WTC11 (cell line): ENCODE data around the gene EHF. TPM values are rescaled to one million over a fixed set of nuclear protein-coding genes. Genes with fewer than 3 reads are reported as not detected.

Source experiments
- ATAC-seq: fragments of 200-7000 bp; cut with Tn5 transposase; 2 replicates; pipeline ENCODE4 v1.10.0; 2021; ENCODE audit warnings: mild to moderate bottlenecking, moderate library complexity
- CTCF ChIA-PET: fragments of 300-600 bp; sonication (Branson Sonifier 250); formaldehyde crosslinking; loops from one replicate; lab custom pipeline; 2021; ENCODE audit warnings: antibody characterized with exemption; lab: Charles Lee
- POLR2A ChIA-PET: fragments of 350-600 bp; sonication (Branson Sonifier 250); formaldehyde crosslinking; loops from one replicate; lab custom pipeline; 2021; ENCODE audit warnings: antibody characterized with exemption; lab: Charles Lee
- DNase-seq: peaks from one replicate; pipeline ENCODE4 v3.0.0; 2021; ENCODE audit warnings: low spot score
- H3K27ac Mint-ChIP-seq: 2 replicates; pipeline ENCODE4 v1.8.0; 2021; ENCODE audit warnings: mixed read lengths
- H3K27me3 Mint-ChIP-seq: 2 replicates; pipeline ENCODE4 v1.8.0; 2021; ENCODE audit warnings: low read depth, mild to moderate bottlenecking, moderate library complexity, mixed read lengths
- H3K36me3 Mint-ChIP-seq: 2 replicates; pipeline ENCODE4 v1.8.0; 2021; ENCODE audit warnings: mixed read lengths
- H3K4me1 Mint-ChIP-seq: 2 replicates; pipeline ENCODE4 v1.8.0; 2022; ENCODE audit warnings: mixed read lengths
- H3K4me3 Mint-ChIP-seq: 2 replicates; pipeline ENCODE4 v1.8.0; 2021; ENCODE audit warnings: mild to moderate bottlenecking, moderate library complexity, mixed read lengths
- H3K9me3 Mint-ChIP-seq: 2 replicates; pipeline ENCODE4 v1.8.0; 2021; ENCODE audit warnings: mixed read lengths
- GABPB1 ChIP-seq: sonication (generic); formaldehyde crosslinking; IDR thresholded peaks from 2 replicates; pipeline ENCODE4 v1.8.1; 2023; ENCODE audit warnings: mild to moderate bottlenecking, missing genetic modification reagents
- GTF2I ChIP-seq: fragments of 250-450 bp; sonication (Bioruptor Pico); conservative IDR thresholded peaks from 2 replicates; pipeline ENCODE4 v1.4.0; 2021; ENCODE audit warnings: mild to moderate bottlenecking
- JUN ChIP-seq: sonication (generic); formaldehyde crosslinking; IDR thresholded peaks from 2 replicates; pipeline ENCODE4 v1.8.0; 2023; ENCODE audit warnings: mild to moderate bottlenecking, missing genetic modification reagents
- MXD4 ChIP-seq: fragments of 250-450 bp; sonication (Bioruptor Pico); IDR thresholded peaks from 2 replicates; pipeline ENCODE4 v1.8.0; 2021; ENCODE audit warnings: mild to moderate bottlenecking, moderate library complexity, borderline replicate concordance
- NFYB ChIP-seq: sonication (generic); formaldehyde crosslinking; conservative IDR thresholded peaks from 2 replicates; pipeline ENCODE4 v1.8.0; 2022; ENCODE audit warnings: low read depth, missing genetic modification reagents
- NR3C1 ChIP-seq: sonication (generic); formaldehyde crosslinking; conservative IDR thresholded peaks from 2 replicates; pipeline ENCODE4 v1.8.1; 2023; ENCODE audit warnings: low read depth, mild to moderate bottlenecking, missing genetic modification reagents
- OVOL2 ChIP-seq: fragments of 250-450 bp; sonication (Bioruptor Pico); IDR thresholded peaks from 2 replicates; pipeline ENCODE4 v1.9.0; 2021; ENCODE audit warnings: mild to moderate bottlenecking, borderline replicate concordance
- SOX15 ChIP-seq: fragments of 250-450 bp; sonication (Bioruptor Pico); IDR thresholded peaks from 2 replicates; pipeline ENCODE4 v1.9.0; 2021; ENCODE audit warnings: mild to moderate bottlenecking
- SP1 ChIP-seq: sonication (generic); formaldehyde crosslinking; conservative IDR thresholded peaks from 2 replicates; pipeline ENCODE4 v1.8.1; 2022; ENCODE audit warnings: missing genetic modification reagents
- ZNF396 ChIP-seq: fragments of 250-450 bp; sonication (Bioruptor Pico); IDR thresholded peaks from 2 replicates; pipeline ENCODE4 v1.8.0; 2021; ENCODE audit warnings: mild to moderate bottlenecking, moderate library complexity, borderline replicate concordance
- total RNA-seq: library from RNA; stranded (reverse); gene quantifications from 3 replicates; pipeline ENCODE4 v1.2.3, GENCODE V29; 2021
- TF ChIP-seq, protein P1 (sequence below): fragments of 250-450 bp; sonication (Bioruptor Pico); IDR thresholded peaks from 2 replicates; pipeline ENCODE4 v1.9.0; 2021; ENCODE audit warnings: mild to moderate bottlenecking
- TF ChIP-seq, protein P2 (sequence below): sonication (generic); formaldehyde crosslinking; IDR thresholded peaks from 2 replicates; pipeline ENCODE4 v1.8.1; 2023; ENCODE audit warnings: mild to moderate bottlenecking, missing genetic modification reagents, moderate library complexity
- TF ChIP-seq, protein P3 (sequence below): fragments of 250-450 bp; sonication (Bioruptor Pico); IDR thresholded peaks from 2 replicates; pipeline ENCODE4 v2.1.2; 2022; ENCODE audit warnings: mild to moderate bottlenecking, moderate library complexity
- TF ChIP-seq, protein P4 (sequence below): sonication (generic); formaldehyde crosslinking; IDR thresholded peaks from 2 replicates; pipeline ENCODE4 v1.8.0; 2023; ENCODE audit warnings: missing genetic modification reagents, mild to moderate bottlenecking, borderline replicate concordance
- TF ChIP-seq, protein P5 (sequence below): sonication (generic); formaldehyde crosslinking; IDR thresholded peaks from 2 replicates; pipeline ENCODE4 v1.8.0; 2022; ENCODE audit warnings: missing genetic modification reagents
- TF ChIP-seq, protein P6 (sequence below): sonication (generic); formaldehyde crosslinking; IDR thresholded peaks from 2 replicates; pipeline ENCODE4 v1.8.1; 2023; ENCODE audit warnings: mild to moderate bottlenecking, missing genetic modification reagents, borderline replicate concordance

Gene EHF
- total RNA-seq, 1 experiment from 2014 or later = 0.46 TPM

DNA sequence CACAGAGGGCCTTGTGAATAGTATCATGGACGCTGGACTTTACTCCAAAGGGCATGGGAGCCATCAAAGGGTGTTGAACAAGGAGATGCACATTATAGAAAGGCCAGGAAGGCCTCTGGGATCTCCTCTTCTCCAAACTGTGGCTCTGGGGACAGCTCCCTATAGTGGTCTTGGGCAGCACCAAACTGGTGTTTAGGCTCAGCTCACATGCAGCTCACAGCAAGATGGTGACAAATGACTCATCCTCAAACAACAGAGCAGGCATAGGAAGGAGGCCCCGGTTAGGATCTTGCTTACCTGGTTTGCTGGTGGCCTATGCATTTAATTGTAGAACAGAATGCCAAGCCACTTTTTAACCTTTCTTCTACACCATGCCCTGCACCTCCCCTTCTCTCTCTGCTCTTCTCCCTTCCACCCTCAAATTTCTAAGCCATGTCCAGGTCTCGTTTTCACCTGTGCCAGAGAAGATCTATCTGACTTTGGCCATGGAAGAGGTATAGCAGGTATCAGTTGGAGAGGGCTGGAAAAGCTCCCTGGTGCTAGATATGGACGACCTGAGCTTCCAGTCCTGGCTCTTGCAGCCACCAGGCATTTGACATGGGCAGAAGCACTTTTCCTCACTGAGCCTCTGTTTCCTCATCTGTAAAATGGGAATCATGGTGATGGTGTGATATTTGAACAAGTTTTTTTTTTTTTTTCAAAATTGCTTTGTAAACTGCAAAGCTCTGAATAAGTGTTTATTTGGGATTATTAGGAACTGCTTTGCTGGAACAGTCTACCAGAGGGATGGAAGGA, 14.4 kb upstream of the EHF start:
- Mint-ChIP-seq H3K9me3 (no peaks in the 10 kb centered on the region), H3K4me3 (no peak overlapping the region), H3K27ac (no peak overlapping the region), H3K4me1 (no peaks in the 10 kb centered on the region), H3K27me3 (no peaks in the 10 kb centered on the region; the same call in 1 of the 2 replicates), H3K36me3 (no peaks in the 10 kb centered on the region)
- ATAC-seq (no peak), DNase-seq (no peak)
- CTCF ChIA-PET = interaction anchor here (0.6 kb wide), 1 partner anchor 292 kb away, joined by 3 read pairs; no protein-coding TSS in a partner anchor
- POLR2A ChIA-PET = no interaction called here
- TF ChIP-seq GABPB1 (no peak), NFYB (CRISPR knock-in tag) (no peak), GTF2I (CRISPR knock-in tag) (no peak), ZNF396 (CRISPR knock-in tag) (no peak)
- TF ChIP-seq, protein P1, sequence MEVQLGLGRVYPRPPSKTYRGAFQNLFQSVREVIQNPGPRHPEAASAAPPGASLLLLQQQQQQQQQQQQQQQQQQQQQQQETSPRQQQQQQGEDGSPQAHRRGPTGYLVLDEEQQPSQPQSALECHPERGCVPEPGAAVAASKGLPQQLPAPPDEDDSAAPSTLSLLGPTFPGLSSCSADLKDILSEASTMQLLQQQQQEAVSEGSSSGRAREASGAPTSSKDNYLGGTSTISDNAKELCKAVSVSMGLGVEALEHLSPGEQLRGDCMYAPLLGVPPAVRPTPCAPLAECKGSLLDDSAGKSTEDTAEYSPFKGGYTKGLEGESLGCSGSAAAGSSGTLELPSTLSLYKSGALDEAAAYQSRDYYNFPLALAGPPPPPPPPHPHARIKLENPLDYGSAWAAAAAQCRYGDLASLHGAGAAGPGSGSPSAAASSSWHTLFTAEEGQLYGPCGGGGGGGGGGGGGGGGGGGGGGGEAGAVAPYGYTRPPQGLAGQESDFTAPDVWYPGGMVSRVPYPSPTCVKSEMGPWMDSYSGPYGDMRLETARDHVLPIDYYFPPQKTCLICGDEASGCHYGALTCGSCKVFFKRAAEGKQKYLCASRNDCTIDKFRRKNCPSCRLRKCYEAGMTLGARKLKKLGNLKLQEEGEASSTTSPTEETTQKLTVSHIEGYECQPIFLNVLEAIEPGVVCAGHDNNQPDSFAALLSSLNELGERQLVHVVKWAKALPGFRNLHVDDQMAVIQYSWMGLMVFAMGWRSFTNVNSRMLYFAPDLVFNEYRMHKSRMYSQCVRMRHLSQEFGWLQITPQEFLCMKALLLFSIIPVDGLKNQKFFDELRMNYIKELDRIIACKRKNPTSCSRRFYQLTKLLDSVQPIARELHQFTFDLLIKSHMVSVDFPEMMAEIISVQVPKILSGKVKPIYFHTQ (CRISPR knock-in tag) = no peak
- TF ChIP-seq, protein P2, sequence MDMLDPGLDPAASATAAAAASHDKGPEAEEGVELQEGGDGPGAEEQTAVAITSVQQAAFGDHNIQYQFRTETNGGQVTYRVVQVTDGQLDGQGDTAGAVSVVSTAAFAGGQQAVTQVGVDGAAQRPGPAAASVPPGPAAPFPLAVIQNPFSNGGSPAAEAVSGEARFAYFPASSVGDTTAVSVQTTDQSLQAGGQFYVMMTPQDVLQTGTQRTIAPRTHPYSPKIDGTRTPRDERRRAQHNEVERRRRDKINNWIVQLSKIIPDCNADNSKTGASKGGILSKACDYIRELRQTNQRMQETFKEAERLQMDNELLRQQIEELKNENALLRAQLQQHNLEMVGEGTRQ (CRISPR knock-in tag) = no peak
- TF ChIP-seq, protein P3, sequence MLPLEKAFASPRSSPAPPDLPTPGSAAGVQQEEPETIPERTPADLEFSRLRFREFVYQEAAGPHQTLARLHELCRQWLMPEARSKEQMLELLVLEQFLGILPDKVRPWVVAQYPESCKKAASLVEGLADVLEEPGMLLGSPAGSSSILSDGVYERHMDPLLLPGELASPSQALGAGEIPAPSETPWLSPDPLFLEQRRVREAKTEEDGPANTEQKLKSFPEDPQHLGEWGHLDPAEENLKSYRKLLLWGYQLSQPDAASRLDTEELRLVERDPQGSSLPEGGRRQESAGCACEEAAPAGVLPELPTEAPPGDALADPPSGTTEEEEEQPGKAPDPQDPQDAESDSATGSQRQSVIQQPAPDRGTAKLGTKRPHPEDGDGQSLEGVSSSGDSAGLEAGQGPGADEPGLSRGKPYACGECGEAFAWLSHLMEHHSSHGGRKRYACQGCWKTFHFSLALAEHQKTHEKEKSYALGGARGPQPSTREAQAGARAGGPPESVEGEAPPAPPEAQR (CRISPR knock-in tag) = no peak
- TF ChIP-seq, protein P4, sequence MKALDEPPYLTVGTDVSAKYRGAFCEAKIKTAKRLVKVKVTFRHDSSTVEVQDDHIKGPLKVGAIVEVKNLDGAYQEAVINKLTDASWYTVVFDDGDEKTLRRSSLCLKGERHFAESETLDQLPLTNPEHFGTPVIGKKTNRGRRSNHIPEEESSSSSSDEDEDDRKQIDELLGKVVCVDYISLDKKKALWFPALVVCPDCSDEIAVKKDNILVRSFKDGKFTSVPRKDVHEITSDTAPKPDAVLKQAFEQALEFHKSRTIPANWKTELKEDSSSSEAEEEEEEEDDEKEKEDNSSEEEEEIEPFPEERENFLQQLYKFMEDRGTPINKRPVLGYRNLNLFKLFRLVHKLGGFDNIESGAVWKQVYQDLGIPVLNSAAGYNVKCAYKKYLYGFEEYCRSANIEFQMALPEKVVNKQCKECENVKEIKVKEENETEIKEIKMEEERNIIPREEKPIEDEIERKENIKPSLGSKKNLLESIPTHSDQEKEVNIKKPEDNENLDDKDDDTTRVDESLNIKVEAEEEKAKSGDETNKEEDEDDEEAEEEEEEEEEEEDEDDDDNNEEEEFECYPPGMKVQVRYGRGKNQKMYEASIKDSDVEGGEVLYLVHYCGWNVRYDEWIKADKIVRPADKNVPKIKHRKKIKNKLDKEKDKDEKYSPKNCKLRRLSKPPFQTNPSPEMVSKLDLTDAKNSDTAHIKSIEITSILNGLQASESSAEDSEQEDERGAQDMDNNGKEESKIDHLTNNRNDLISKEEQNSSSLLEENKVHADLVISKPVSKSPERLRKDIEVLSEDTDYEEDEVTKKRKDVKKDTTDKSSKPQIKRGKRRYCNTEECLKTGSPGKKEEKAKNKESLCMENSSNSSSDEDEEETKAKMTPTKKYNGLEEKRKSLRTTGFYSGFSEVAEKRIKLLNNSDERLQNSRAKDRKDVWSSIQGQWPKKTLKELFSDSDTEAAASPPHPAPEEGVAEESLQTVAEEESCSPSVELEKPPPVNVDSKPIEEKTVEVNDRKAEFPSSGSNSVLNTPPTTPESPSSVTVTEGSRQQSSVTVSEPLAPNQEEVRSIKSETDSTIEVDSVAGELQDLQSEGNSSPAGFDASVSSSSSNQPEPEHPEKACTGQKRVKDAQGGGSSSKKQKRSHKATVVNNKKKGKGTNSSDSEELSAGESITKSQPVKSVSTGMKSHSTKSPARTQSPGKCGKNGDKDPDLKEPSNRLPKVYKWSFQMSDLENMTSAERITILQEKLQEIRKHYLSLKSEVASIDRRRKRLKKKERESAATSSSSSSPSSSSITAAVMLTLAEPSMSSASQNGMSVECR (CRISPR knock-in tag) = no peak

DNA sequence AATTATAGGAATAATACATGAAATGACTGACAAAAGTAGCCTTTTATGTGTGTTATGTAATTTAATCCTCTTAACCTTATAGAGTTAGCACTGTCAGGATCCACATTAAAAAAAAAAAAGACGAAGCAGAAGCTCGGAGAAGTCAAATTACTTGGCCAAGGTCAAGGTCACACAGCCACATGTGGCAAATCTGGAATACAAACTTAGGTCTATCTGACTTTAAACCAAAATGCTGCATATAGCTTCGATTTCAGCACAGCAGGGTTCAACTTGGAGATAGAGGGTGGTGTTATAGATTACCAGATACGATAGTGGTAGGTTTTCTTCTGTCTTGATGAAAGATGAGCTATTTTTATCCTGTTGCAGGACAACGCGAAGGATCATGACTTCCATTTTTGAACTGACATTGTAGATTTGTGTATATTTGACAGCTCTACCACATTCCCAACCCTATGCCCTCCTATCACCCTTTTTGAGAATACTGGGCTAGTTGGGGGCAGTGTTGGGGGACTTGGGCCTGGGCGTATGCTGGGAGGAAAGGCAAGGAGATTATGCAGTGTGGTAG, 11.6 kb upstream of the EHF start:
- ChIA-PET CTCF (no interaction called here), POLR2A (no interaction called here)
- DNase-seq (no peak), ATAC-seq (no peak)
- Mint-ChIP-seq H3K9me3 (no peaks in the 10 kb centered on the region), H3K27me3 (no peaks in the 10 kb centered on the region; the same call in 1 of the 2 replicates), H3K36me3 (no peaks in the 10 kb centered on the region), H3K4me3 (no peak overlapping the region), H3K27ac (no peak overlapping the region), H3K4me1 (peaks cover 4% of the 10 kb centered on the region)
- TF ChIP-seq, protein P5, sequence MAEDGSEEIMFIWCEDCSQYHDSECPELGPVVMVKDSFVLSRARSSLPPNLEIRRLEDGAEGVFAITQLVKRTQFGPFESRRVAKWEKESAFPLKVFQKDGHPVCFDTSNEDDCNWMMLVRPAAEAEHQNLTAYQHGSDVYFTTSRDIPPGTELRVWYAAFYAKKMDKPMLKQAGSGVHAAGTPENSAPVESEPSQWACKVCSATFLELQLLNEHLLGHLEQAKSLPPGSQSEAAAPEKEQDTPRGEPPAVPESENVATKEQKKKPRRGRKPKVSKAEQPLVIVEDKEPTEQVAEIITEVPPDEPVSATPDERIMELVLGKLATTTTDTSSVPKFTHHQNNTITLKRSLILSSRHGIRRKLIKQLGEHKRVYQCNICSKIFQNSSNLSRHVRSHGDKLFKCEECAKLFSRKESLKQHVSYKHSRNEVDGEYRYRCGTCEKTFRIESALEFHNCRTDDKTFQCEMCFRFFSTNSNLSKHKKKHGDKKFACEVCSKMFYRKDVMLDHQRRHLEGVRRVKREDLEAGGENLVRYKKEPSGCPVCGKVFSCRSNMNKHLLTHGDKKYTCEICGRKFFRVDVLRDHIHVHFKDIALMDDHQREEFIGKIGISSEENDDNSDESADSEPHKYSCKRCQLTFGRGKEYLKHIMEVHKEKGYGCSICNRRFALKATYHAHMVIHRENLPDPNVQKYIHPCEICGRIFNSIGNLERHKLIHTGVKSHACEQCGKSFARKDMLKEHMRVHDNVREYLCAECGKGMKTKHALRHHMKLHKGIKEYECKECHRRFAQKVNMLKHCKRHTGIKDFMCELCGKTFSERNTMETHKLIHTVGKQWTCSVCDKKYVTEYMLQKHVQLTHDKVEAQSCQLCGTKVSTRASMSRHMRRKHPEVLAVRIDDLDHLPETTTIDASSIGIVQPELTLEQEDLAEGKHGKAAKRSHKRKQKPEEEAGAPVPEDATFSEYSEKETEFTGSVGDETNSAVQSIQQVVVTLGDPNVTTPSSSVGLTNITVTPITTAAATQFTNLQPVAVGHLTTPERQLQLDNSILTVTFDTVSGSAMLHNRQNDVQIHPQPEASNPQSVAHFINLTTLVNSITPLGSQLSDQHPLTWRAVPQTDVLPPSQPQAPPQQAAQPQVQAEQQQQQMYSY (CRISPR knock-in tag) = no peak
- TF ChIP-seq JUN (CRISPR knock-in tag) (no peak), SP1 (CRISPR knock-in tag) (no peak), NR3C1 (CRISPR knock-in tag) (no peak), SOX15 (CRISPR knock-in tag) (no peak), OVOL2 (CRISPR knock-in tag) (no peak), MXD4 (CRISPR knock-in tag) (no peak)
- TF ChIP-seq, protein P6, sequence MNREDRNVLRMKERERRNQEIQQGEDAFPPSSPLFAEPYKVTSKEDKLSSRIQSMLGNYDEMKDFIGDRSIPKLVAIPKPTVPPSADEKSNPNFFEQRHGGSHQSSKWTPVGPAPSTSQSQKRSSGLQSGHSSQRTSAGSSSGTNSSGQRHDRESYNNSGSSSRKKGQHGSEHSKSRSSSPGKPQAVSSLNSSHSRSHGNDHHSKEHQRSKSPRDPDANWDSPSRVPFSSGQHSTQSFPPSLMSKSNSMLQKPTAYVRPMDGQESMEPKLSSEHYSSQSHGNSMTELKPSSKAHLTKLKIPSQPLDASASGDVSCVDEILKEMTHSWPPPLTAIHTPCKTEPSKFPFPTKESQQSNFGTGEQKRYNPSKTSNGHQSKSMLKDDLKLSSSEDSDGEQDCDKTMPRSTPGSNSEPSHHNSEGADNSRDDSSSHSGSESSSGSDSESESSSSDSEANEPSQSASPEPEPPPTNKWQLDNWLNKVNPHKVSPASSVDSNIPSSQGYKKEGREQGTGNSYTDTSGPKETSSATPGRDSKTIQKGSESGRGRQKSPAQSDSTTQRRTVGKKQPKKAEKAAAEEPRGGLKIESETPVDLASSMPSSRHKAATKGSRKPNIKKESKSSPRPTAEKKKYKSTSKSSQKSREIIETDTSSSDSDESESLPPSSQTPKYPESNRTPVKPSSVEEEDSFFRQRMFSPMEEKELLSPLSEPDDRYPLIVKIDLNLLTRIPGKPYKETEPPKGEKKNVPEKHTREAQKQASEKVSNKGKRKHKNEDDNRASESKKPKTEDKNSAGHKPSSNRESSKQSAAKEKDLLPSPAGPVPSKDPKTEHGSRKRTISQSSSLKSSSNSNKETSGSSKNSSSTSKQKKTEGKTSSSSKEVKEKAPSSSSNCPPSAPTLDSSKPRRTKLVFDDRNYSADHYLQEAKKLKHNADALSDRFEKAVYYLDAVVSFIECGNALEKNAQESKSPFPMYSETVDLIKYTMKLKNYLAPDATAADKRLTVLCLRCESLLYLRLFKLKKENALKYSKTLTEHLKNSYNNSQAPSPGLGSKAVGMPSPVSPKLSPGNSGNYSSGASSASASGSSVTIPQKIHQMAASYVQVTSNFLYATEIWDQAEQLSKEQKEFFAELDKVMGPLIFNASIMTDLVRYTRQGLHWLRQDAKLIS = no peak
